ENCODE data around the gene RABL2A.
"Not testable (repeated sequence)": the region's sequence is repeated elsewhere in the genome, so short reads cannot be mapped to it uniquely, and the experiment has no call there.

RABL2A gene

DNA sequence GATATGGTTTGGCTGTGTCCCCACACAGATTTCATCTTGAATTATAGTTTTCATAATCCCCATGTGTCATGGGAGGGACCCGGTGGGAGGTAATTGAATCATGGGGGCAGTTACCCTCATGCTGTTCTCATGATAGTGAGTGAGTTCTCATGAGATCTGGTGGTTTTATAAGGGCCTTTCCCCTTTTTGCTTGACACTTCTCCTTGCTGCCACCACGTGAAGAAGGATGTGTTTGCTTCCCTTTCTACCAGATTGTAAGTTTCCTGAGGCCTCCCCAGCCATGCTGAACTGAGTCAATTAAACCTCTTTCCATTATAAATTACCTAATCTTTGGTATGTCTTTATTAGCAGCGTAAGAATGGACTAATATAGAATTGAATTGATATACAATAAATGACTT, 63.8 kb downstream of the RABL2A start:
- not testable (repeated sequence) for DNase-seq

Data from stimulated activated CD4-positive, alpha-beta T cell treated with anti-CD3 and anti-CD28 coated beads, Interleukin-4, amount 100 ng/mL, for 1 hour (primary cell).